HG03175 (cell line): Measurements from ENCODE around the gene PHF21B.

Source experiments
- ATAC-seq: cut with Tn5 transposase; IDR thresholded peaks from one replicate; pipeline ENCODE4 v1.9.1; 2021; ENCODE audit warnings: mild to moderate bottlenecking, moderate library complexity; ENCODE audit not compliant: unreplicated experiment

Gene PHF21B

GRCh38 chr22:44938886-44939285 lies 70.9 kb downstream of the PHF21B start:
- ATAC-seq: no peak

GRCh38 chr22:44937216-44937615 lies 72.6 kb downstream of the PHF21B start:
- ATAC-seq: no peak

- no peak for ATAC-seq
Observed at GRCh38 chr22:44936201-44936600, 73.6 kb downstream of the PHF21B start.

GRCh38 chr22:44935724-44936123 lies 74.1 kb downstream of the PHF21B start:
- ATAC-seq: no peak

GRCh38 chr22:44934454-44934735 lies 75.4 kb downstream of the PHF21B start:
- no peak for ATAC-seq

- ATAC-seq: no peak
Observed at GRCh38 chr22:44933666-44934453, 75.9 kb downstream of the PHF21B start.

- no peak for ATAC-seq
Observed at GRCh38 chr22:44932493-44932892, 77.3 kb downstream of the PHF21B start.

GRCh38 chr22:44931766-44932165 lies 78.0 kb downstream of the PHF21B start:
- no peak for ATAC-seq

GRCh38 chr22:44931077-44931540 lies 78.7 kb downstream of the PHF21B start:
- ATAC-seq: no peak

- ATAC-seq: no peak
Observed at GRCh38 chr22:44930711-44931035, 79.1 kb downstream of the PHF21B start.

GRCh38 chr22:44930016-44930710 lies 79.6 kb downstream of the PHF21B start:
- ATAC-seq: no peak

GRCh38 chr22:44929359-44930015 lies 80.3 kb downstream of the PHF21B start:
- no peak for ATAC-seq

- ATAC-seq: no peak
Observed at GRCh38 chr22:44928711-44929358, 81.0 kb downstream of the PHF21B start.

GRCh38 chr22:44928136-44928463 lies 81.7 kb downstream of the PHF21B start:
- ATAC-seq: no peak

GRCh38 chr22:44927463-44928135 lies 82.2 kb downstream of the PHF21B start:
- no peak for ATAC-seq

GRCh38 chr22:44926491-44927415 lies 83.1 kb downstream of the PHF21B start:
- no peak for ATAC-seq

GRCh38 chr22:44926124-44926475 lies 83.7 kb downstream of the PHF21B start:
- no peak for ATAC-seq

- ATAC-seq: no peak
Observed at GRCh38 chr22:44925465-44926123, 84.2 kb downstream of the PHF21B start.

- no peak for ATAC-seq
Observed at GRCh38 chr22:44924710-44925109, 85.1 kb downstream of the PHF21B start.

- ATAC-seq: no peak
Observed at GRCh38 chr22:44924098-44924497, 85.7 kb downstream of the PHF21B start.
